Measurements from ENCODE around the gene MRPS11.

GRCh38 chr15:88426304-88426703 lies 41.2 kb upstream of the MRPS11 start:
- TF ChIP-seq EZH2phosphoT487 (IDR thresholded peaks at IDR 0.05; ENCODE audit: insufficient read depth, low read depth) (no peak), EZH2 (IDR thresholded peaks at IDR 0.05; ENCODE audit: insufficient read depth, poor library complexity, severe bottlenecking) (no peak)
